Lower lobe of right lung (tissue), 2 donors: ENCODE data around the gene NAA30. TPM values are rescaled to one million over a fixed set of nuclear protein-coding genes. Genes with fewer than 3 reads are reported as not detected.

Source experiments
- ATAC-seq, 2 donors: fragments of 200-7000 bp; cut with Tn5 transposase; one replicate each; pipeline ENCODE4 v1.9.1; 2020 to 2022; ENCODE audit warnings: mild to moderate bottlenecking in 2 of 2, moderate library complexity in 2 of 2
- DNase-seq: peaks from one replicate; pipeline ENCODE4 v3.0.0-alpha.2; 2020
- H3K27ac ChIP-seq: fragments of 200-600 bp; one replicate; pipeline ENCODE4 v1.8.0; 2022
- H3K27me3 ChIP-seq: fragments of 200-600 bp; one replicate; pipeline ENCODE4 v1.8.0; 2022; ENCODE audit warnings: low read depth
- H3K36me3 ChIP-seq: fragments of 200-600 bp; one replicate; pipeline ENCODE4 v1.8.0; 2022; ENCODE audit warnings: mild to moderate bottlenecking
- H3K4me1 ChIP-seq: fragments of 200-600 bp; one replicate; pipeline ENCODE4 v1.8.0; 2022
- H3K4me3 ChIP-seq: fragments of 200-600 bp; one replicate; pipeline ENCODE4 v1.8.0; 2022; ENCODE audit warnings: mild to moderate bottlenecking
- H3K9me3 ChIP-seq: fragments of 200-600 bp; one replicate; pipeline ENCODE4 v1.8.0; 2022
- intact Hi-C: fragments of 100-400 bp; cut with DNase I; formaldehyde crosslinking; loops from one replicate; pipeline ENCODE4 v1.11.0; 2022
- total RNA-seq: library from RNA; stranded (reverse); fragmentation: NEBNext Ultra II Directional; extraction: Animal tissue kit (Norgen Biotek cat#: 25700); gene quantifications from one replicate; pipeline ENCODE4 v1.2.1, GENCODE V29; 2021
- TF ChIP-seq, protein P1 (sequence below): fragments of 200-600 bp; IDR thresholded peaks from one replicate; pipeline ENCODE4 v1.8.0; 2022; ENCODE audit warnings: antibody characterized with exemption, mild to moderate bottlenecking
- donor health status: DM: no; HTN: yes; CAD: no; lungs with severe emphysema.

The NAA30 gene
- total RNA-seq, 1 donor from 2014 or later = 15.5 TPM

GRCh38 chr14:57420986-57421385 lies 30.6 kb downstream of the NAA30 start:
- DNase-seq = no peak
- intact Hi-C loops = no loop called here
- H3K4me1 ChIP-seq = no peaks in the 10 kb centered on the region
- TF ChIP-seq, protein P1, sequence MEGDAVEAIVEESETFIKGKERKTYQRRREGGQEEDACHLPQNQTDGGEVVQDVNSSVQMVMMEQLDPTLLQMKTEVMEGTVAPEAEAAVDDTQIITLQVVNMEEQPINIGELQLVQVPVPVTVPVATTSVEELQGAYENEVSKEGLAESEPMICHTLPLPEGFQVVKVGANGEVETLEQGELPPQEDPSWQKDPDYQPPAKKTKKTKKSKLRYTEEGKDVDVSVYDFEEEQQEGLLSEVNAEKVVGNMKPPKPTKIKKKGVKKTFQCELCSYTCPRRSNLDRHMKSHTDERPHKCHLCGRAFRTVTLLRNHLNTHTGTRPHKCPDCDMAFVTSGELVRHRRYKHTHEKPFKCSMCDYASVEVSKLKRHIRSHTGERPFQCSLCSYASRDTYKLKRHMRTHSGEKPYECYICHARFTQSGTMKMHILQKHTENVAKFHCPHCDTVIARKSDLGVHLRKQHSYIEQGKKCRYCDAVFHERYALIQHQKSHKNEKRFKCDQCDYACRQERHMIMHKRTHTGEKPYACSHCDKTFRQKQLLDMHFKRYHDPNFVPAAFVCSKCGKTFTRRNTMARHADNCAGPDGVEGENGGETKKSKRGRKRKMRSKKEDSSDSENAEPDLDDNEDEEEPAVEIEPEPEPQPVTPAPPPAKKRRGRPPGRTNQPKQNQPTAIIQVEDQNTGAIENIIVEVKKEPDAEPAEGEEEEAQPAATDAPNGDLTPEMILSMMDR = no peak
- no peak overlapping the region for H3K4me3 ChIP-seq
- H3K9me3 ChIP-seq = no peaks in the 10 kb centered on the region
- ATAC-seq = no peak
- H3K36me3 ChIP-seq = no peaks in the 10 kb centered on the region
- H3K27me3 ChIP-seq = no peaks in the 10 kb centered on the region
- no peak overlapping the region for H3K27ac ChIP-seq

DNA sequence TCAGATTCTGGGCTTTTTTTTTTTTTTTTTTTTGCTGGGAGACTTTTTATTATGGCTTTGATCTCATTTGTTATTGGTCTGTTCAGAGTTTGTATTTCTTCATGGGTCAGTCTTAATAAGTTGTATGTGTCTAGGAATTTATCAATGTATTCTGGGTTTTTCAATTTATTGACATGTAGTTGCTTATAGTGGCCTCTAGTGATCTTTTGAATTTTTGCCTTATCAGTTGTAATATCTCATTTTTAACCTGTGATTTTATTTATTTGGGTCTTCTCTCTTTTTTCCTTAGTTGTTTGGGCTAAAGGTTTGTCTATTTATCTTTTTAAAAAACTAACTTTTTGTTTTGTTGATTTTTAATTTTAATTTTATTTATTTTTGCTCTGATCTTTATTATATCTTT lies 45.5 kb downstream of the NAA30 start:
- Histone ChIP-seq H3K27ac (no peak overlapping the region), H3K9me3 (peaks cover 7% of the 10 kb centered on the region), H3K4me3 (no peak overlapping the region), H3K36me3 (no peaks in the 10 kb centered on the region), H3K27me3 (no peaks in the 10 kb centered on the region), H3K4me1 (no peaks in the 10 kb centered on the region)
- no peak for DNase-seq
- intact Hi-C loops = no loop called here
- no peak for ATAC-seq
- TF ChIP-seq, protein P1 = no peak

- no peaks in the 10 kb centered on the region for H3K36me3 ChIP-seq
- ATAC-seq (no peak), DNase-seq (no peak)
- intact Hi-C loops = no loop called here
- H3K27me3 ChIP-seq = no peaks in the 10 kb centered on the region
- H3K27ac ChIP-seq = no peak overlapping the region
- TF ChIP-seq, protein P1 = no peak
- H3K4me3 ChIP-seq = no peak overlapping the region
- H3K9me3 ChIP-seq = no peaks in the 10 kb centered on the region
- no peaks in the 10 kb centered on the region for H3K4me1 ChIP-seq
Measured at GRCh38 chr14:57461777-57462320, 71.5 kb downstream of the NAA30 start.

DNA sequence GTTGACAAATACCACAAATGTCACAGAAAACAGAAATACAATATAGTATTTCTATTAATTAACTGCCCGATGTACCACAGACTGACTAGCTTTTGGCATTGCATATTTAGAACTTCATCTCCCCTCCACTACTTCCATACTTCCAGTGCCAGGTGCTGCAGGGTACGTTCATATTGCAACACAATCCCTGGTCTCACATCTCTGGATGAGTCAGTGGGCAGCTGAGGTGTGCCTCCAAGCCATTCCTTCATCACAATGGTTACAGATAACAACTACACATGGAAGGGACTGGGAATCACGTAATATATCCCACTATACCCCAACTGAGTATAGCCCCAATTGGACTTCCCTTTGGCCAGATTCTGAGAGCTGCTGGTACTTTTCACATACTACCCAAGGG lies 72.2 kb downstream of the NAA30 start:
- TF ChIP-seq, protein P1 = no peak
- Histone ChIP-seq H3K4me3 (no peak overlapping the region), H3K36me3 (no peaks in the 10 kb centered on the region), H3K9me3 (no peaks in the 10 kb centered on the region), H3K27me3 (no peaks in the 10 kb centered on the region), H3K4me1 (no peaks in the 10 kb centered on the region), H3K27ac (no peak overlapping the region)
- ATAC-seq = no peak
- no peak for DNase-seq
- intact Hi-C loops = no loop called here

- DNase-seq (no peak), ATAC-seq (no peak)
- H3K4me1 ChIP-seq = no peaks in the 10 kb centered on the region
- H3K9me3 ChIP-seq = no peaks in the 10 kb centered on the region
- H3K4me3 ChIP-seq = no peak overlapping the region
- TF ChIP-seq, protein P1 = no peak
- H3K27ac ChIP-seq = no peak overlapping the region
- intact Hi-C loops = no loop called here
- no peaks in the 10 kb centered on the region for H3K36me3 ChIP-seq
- H3K27me3 ChIP-seq = no peaks in the 10 kb centered on the region
Measured at GRCh38 chr14:57464008-57464730, 73.8 kb downstream of the NAA30 start.

Other genes with a start within 250 kb of the NAA30 start
- 70.2 TPM for gene EXOC5, start 121.7 kb upstream of the NAA30 start, total RNA-seq
- 36.9 TPM for gene AP5M1, start 121.6 kb upstream of the NAA30 start, total RNA-seq
- not detected for gene CCDC198, start 103.3 kb downstream of the NAA30 start, total RNA-seq